Ovary (tissue), 9 donors: ENCODE measurements around the gene SLC11A1. TPM values are rescaled to one million over a fixed set of nuclear protein-coding genes. Genes with fewer than 3 reads are reported as not detected.
A peak's percentile ranks its signal among the peaks of the same experiment; 100 is the strongest.

ENCODE experiments used
- DNase-seq, 5 donors: peaks; one replicate each; pipeline ENCODE4 v3.0.0-alpha.2; 2019 to 2020
- H3K27ac ChIP-seq, 2 donors: fragments of 200-600 bp; one replicate each; pipeline versions ENCODE4 v1.5.1 to v1.8.0; 2019 to 2022
- H3K27me3 ChIP-seq: fragments of 200-600 bp; one replicate; pipeline ENCODE4 v1.8.0; 2022
- H3K36me3 ChIP-seq: fragments of 200-600 bp; sonication (generic); one replicate; pipeline ENCODE4 v1.5.1; 2019
- H3K4me1 ChIP-seq: one replicate; pipeline ENCODE4 v1.8.1; 2013; ENCODE audit warnings: mild to moderate bottlenecking, moderate library complexity; ENCODE audit not compliant: insufficient read depth
- H3K4me3 ChIP-seq: fragments of 200-600 bp; sonication (generic); one replicate; pipeline ENCODE4 v1.5.1; 2017
- H3K9me3 ChIP-seq, 2 donors: fragments of 200-600 bp in 1 of 2; sonication (generic) in 1 of 2; one replicate each; pipeline versions ENCODE4 v1.5.1 to v1.8.1; 2013 to 2019; ENCODE audit warnings: mild to moderate bottlenecking in 1 of 2, moderate library complexity in 1 of 2
- CTCF ChIP-seq, 3 donors: fragments of 450-650 bp in 2 of 3; fragments of 200-600 bp in 1 of 3; IDR thresholded peaks; one replicate each; pipeline versions ENCODE4 v1.5.1 to v1.8.0; 2016 to 2022; ENCODE audit warnings: antibody characterized with exemption in 3 of 3, mild to moderate bottlenecking in 1 of 3
- EP300 ChIP-seq: sonication (generic); formaldehyde crosslinking; IDR thresholded peaks from one replicate; pipeline ENCODE4 v1.6.1; 2017; ENCODE audit warnings: antibody characterized with exemption
- POLR2A ChIP-seq: fragments of 450-650 bp; IDR thresholded peaks from one replicate; pipeline ENCODE4 v1.6.1; 2017; ENCODE audit warnings: antibody characterized with exemption, mild to moderate bottlenecking, moderate library complexity
- WGBS, 3 donors: extraction: QIAGEN DNeasy Blood & Tissue Kit in 1 of 3; methylation state at CpG; one replicate each; pipeline versions ENCODE4 v1.1.5 to v1.1.7; 2013 to 2017; 5-methylcytosine and 5-hydroxymethylcytosine counted together
- intact Hi-C, 4 donors: fragments of 100-400 bp; cut with DNase I; formaldehyde crosslinking; loops; one replicate each; pipeline versions ENCODE4 v1.11.0 to v1.15.1; 2022 to 2023
- polyA plus RNA-seq, 2 donors: library from polyadenylated mRNA; stranded (reverse); fragments of 200-250 nt in 1 of 2; fragments of 350-450 nt in 1 of 2; fragmentation: Illumina TruSeq in 1 of 2; extraction: RNeasy Lipid Tissue Mini Kit (QIAGEN cat#74804) in 1 of 2; gene quantifications; one replicate each; pipeline ENCODE4 v1.2.3, GENCODE V29; 2013 to 2014
- total RNA-seq, 7 donors: library from RNA; depleted of rRNA in 2 of 7; stranded (reverse); fragments of >200 nt in 2 of 7; fragmentation: NEBNext Ultra II Directional in 3 of 7; extraction: Animal tissue kit (Norgen Biotek cat#: 25700) in 3 of 7; gene quantifications; one replicate each; pipeline versions ENCODE4 v1.1.0 to v1.2.4, GENCODE V29; 2016 to 2023
- donor health status: DM: no; HTN: no; CAD: no; lungs with moderate emphysema.
- donor health status: DM: no; HTN: no; CAD: no.
- donor health status: Bipolar disorder and iron deficiency.
- donor health status: DM: yes; HTN: yes; CAD: no.
- donor health status: DM: no; HTN: no; CAD: no.
- donor health status: DM: yes; HTN: yes; CAD: no.

The SLC11A1 gene
- total and polyA plus RNA-seq, 9 donors, result 0.83 to 28.9 (median 5.4) TPM

GRCh38 chr2:218367415-218368149 is 14.5 kb upstream of the SLC11A1 start:
- Histone ChIP-seq H3K4me3 (peak overlapping the region; percentile 53), H3K4me1 (peaks cover 4% of the 10 kb centered on the region), H3K9me3 (no peaks in the 10 kb centered on the region), H3K27ac (peak overlapping the region; percentile 34 to 90), H3K36me3 (no peaks in the 10 kb centered on the region), H3K27me3 (no peaks in the 10 kb centered on the region)
- peak; percentile 88 to 91 (median 89) for DNase-seq
- peak; percentile 89 for TF ChIP-seq POLR2A
- TF ChIP-seq EP300, result no peak
- 5 to 9% (median 6%) methylated on average over 44 to 60 of the region's 60 CpGs for WGBS, 3 donors
- intact Hi-C loops, result no loop called here

- 43 to 54% (median 50%) methylated on average over 21 of the region's 21 CpGs for WGBS, 3 donors
- Histone ChIP-seq H3K27me3 (no peaks in the 10 kb centered on the region), H3K4me1 (peaks cover 4% of the 10 kb centered on the region), H3K27ac (peak overlapping the region; percentile 34 to 90), H3K36me3 (no peaks in the 10 kb centered on the region), H3K9me3 (no peaks in the 10 kb centered on the region), H3K4me3 (peak overlapping the region; percentile 53)
- DNase-seq, result peak in 3 of 5 donors; percentile 31 to 51 (median 49)
- no peak for TF ChIP-seq EP300
- intact Hi-C loops, result no loop called here
Measured at GRCh38 chr2:218368150-218368528, 13.9 kb upstream of the SLC11A1 start.

GRCh38 chr2:218368621-218369153 is 13.4 kb upstream of the SLC11A1 start:
- peak; percentile 59 to 73 (median 67) for DNase-seq
- Histone ChIP-seq H3K36me3 (no peaks in the 10 kb centered on the region), H3K9me3 (no peaks in the 10 kb centered on the region), H3K27me3 (no peaks in the 10 kb centered on the region), H3K27ac (peak overlapping the region; percentile 60 to 90), H3K4me3 (peak overlapping the region; percentile 53), H3K4me1 (peaks cover 4% of the 10 kb centered on the region)
- WGBS, 3 donors, result 10 to 17% (median 15%) methylated on average over 27 of the region's 27 CpGs
- intact Hi-C loops, result no loop called here
- TF ChIP-seq EP300, result no peak
- TF ChIP-seq POLR2A, result no peak
- peak in 2 of 3 donors; percentile 5 to 26 for TF ChIP-seq CTCF (IDR thresholded peaks at IDR 0.05)

GRCh38 chr2:218369330-218369729 is 12.7 kb upstream of the SLC11A1 start:
- WGBS, 3 donors, result 41 to 48% (median 45%) methylated on average over 2 of the region's 2 CpGs
- H3K27ac ChIP-seq, result peak overlapping the region in 1 of 2 donors; percentile 90
- no peak for DNase-seq
- intact Hi-C loops, result no loop called here
- H3K4me3 ChIP-seq, result no peak overlapping the region
- H3K9me3 ChIP-seq, result no peaks in the 10 kb centered on the region
- peaks cover 4% of the 10 kb centered on the region for H3K4me1 ChIP-seq
- no peaks in the 10 kb centered on the region for H3K36me3 ChIP-seq
- TF ChIP-seq POLR2A (no peak), CTCF (IDR thresholded peaks at IDR 0.05) (no peak), EP300 (no peak)
- H3K27me3 ChIP-seq, result no peaks in the 10 kb centered on the region

GRCh38 chr2:218370410-218371063 is 11.5 kb upstream of the SLC11A1 start:
- no peaks in the 10 kb centered on the region for H3K9me3 ChIP-seq
- H3K27me3 ChIP-seq, result no peaks in the 10 kb centered on the region
- H3K27ac ChIP-seq, result no peak overlapping the region
- WGBS, 3 donors, result 71 to 79% (median 73%) methylated on average over 11 of the region's 11 CpGs
- intact Hi-C loops, result no loop called here
- TF ChIP-seq POLR2A (peak; percentile 16), EP300 (peak; percentile 62), CTCF (IDR thresholded peaks at IDR 0.05) (no peak)
- peak in 1 of 5 donors; percentile 29 for DNase-seq
- no peak overlapping the region for H3K4me3 ChIP-seq
- H3K4me1 ChIP-seq, result peaks cover 4% of the 10 kb centered on the region
- no peaks in the 10 kb centered on the region for H3K36me3 ChIP-seq
